ENCODE measurements around the gene SEL1L.

GRCh38 chr14:81459912-81460311, 73.7 kb downstream of the SEL1L start:
- TF ChIP-seq POLR2A (IDR thresholded peaks at IDR 0.05; ENCODE audit: low read length) = no peak
- no peak for TF ChIP-seq GATA1 (IDR thresholded peaks at IDR 0.05; ENCODE audit: low read depth, low read length)
